ENCODE measurements around the gene RAVER2.

DNA sequence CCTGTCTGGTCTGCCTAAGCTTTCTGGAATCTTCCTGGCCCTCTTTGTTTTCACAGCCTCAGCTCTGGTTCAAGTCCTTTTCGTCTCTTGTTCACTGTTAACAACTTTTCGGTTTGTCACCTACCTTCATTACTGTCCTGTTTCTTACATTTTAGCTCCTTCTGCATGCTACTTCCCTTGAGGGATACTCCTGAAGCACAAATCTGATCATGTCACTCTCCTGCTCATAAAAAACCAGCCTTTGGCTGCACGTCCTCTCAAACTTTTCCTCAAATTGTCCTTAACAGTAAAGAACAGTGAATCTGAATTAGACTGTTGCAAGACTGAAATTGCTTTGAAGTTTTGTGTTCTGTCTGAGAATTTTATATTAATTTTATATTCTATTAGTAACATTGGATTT, 3.3 kb downstream of the RAVER2 start:
- TF ChIP-seq, protein P1, sequence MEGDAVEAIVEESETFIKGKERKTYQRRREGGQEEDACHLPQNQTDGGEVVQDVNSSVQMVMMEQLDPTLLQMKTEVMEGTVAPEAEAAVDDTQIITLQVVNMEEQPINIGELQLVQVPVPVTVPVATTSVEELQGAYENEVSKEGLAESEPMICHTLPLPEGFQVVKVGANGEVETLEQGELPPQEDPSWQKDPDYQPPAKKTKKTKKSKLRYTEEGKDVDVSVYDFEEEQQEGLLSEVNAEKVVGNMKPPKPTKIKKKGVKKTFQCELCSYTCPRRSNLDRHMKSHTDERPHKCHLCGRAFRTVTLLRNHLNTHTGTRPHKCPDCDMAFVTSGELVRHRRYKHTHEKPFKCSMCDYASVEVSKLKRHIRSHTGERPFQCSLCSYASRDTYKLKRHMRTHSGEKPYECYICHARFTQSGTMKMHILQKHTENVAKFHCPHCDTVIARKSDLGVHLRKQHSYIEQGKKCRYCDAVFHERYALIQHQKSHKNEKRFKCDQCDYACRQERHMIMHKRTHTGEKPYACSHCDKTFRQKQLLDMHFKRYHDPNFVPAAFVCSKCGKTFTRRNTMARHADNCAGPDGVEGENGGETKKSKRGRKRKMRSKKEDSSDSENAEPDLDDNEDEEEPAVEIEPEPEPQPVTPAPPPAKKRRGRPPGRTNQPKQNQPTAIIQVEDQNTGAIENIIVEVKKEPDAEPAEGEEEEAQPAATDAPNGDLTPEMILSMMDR (IDR thresholded peaks at IDR 0.05; ENCODE audit: low read length): no peak
- no peak for TF ChIP-seq EZH2 (IDR thresholded peaks at IDR 0.05; ENCODE audit: borderline replicate concordance, low read length)

Measured in OCI-LY1 (cell line).